HEK293T (cell line): ENCODE measurements around the gene RBBP5.

Experiments
- CTCF ChIA-PET: fragments of 350-600 bp; formaldehyde crosslinking; extraction: SDS; loops from one replicate; lab custom pipeline; 2021; ENCODE audit warnings: antibody characterized with exemption, inconsistent platforms; lab: Yijun Ruan, JAX
- POLR2A ChIA-PET: fragments of 350-600 bp; formaldehyde crosslinking; extraction: SDS; loops from one replicate; lab custom pipeline; 2020; ENCODE audit warnings: antibody characterized with exemption, inconsistent platforms; lab: Yijun Ruan, JAX
- DNase-seq: peaks from one replicate; pipeline ENCODE4 v3.0.0; 2012; ENCODE audit warnings: mixed read lengths; ENCODE audit errors: extremely low spot score
- ARNT ChIP-seq: fragments of 450-650 bp; IDR thresholded peaks from 2 replicates; pipeline ENCODE4 v1.6.1; 2017; ENCODE audit warnings: mild to moderate bottlenecking
- BHLHE40 ChIP-seq: fragments of 450-650 bp; IDR thresholded peaks from 2 replicates; pipeline ENCODE4 v1.6.1; 2016; ENCODE audit warnings: mild to moderate bottlenecking, moderate library complexity, borderline replicate concordance
- CTBP1 ChIP-seq: fragments of 450-650 bp; IDR thresholded peaks from 2 replicates; pipeline ENCODE4 v1.6.1; 2016; ENCODE audit warnings: borderline replicate concordance
- ELF4 ChIP-seq: fragments of 450-650 bp; IDR thresholded peaks from 2 replicates; pipeline ENCODE4 v1.6.1; 2017; ENCODE audit warnings: antibody characterized with exemption
- FOXA1 ChIP-seq: fragments of 450-650 bp; IDR thresholded peaks from 2 replicates; pipeline ENCODE4 v1.6.1; 2016; ENCODE audit warnings: mild to moderate bottlenecking
- FOXK2 ChIP-seq: fragments of 450-650 bp; IDR thresholded peaks from 2 replicates; pipeline ENCODE4 v1.6.1; 2016; ENCODE audit warnings: mild to moderate bottlenecking
- FOXM1 ChIP-seq: fragments of 450-650 bp; IDR thresholded peaks from 2 replicates; pipeline ENCODE4 v1.6.1; 2017; ENCODE audit warnings: mild to moderate bottlenecking, borderline replicate concordance
- HDGF ChIP-seq: fragments of 450-650 bp; IDR thresholded peaks from 2 replicates; pipeline ENCODE4 v1.6.1; 2017; ENCODE audit warnings: antibody characterized with exemption, borderline replicate concordance
- L3MBTL2 ChIP-seq: fragments of 450-650 bp; conservative IDR thresholded peaks from 2 replicates; pipeline ENCODE4 v1.6.1; 2016; ENCODE audit warnings: mild to moderate bottlenecking
- LEF1 ChIP-seq: fragments of 450-650 bp; IDR thresholded peaks from 2 replicates; pipeline ENCODE4 v1.6.1; 2017; ENCODE audit warnings: mild to moderate bottlenecking, borderline replicate concordance
- NFRKB ChIP-seq: fragments of 450-650 bp; IDR thresholded peaks from 2 replicates; pipeline ENCODE4 v1.6.1; 2016; ENCODE audit warnings: mild to moderate bottlenecking, moderate library complexity
- PKNOX1 ChIP-seq: fragments of 450-650 bp; IDR thresholded peaks from 2 replicates; pipeline ENCODE4 v1.6.1; 2016
- SP1 ChIP-seq: fragments of 450-650 bp; IDR thresholded peaks from 2 replicates; pipeline ENCODE4 v1.6.1; 2017
- SUZ12 ChIP-seq: fragments of 450-650 bp; IDR thresholded peaks from 2 replicates; pipeline ENCODE4 v1.6.1; 2016; ENCODE audit warnings: mild to moderate bottlenecking
- TARDBP ChIP-seq: fragments of 450-650 bp; IDR thresholded peaks from 2 replicates; pipeline ENCODE4 v1.6.1; 2016
- ZNF384 ChIP-seq: fragments of 450-650 bp; IDR thresholded peaks from 2 replicates; pipeline ENCODE4 v1.6.1; 2016

Gene RBBP5

GRCh38 chr1:205137901-205138300 is 16.1 kb upstream of the RBBP5 start:
- TF ChIP-seq TARDBP (no peak), SP1 (no peak), LEF1 (no peak), FOXA1 (no peak), ZNF384 (no peak), SUZ12 (no peak), ELF4 (no peak), PKNOX1 (no peak), NFRKB (no peak)
- no peak for DNase-seq
- CTCF ChIA-PET: no interaction called here

GRCh38 chr1:205133287-205133686 is 11.5 kb upstream of the RBBP5 start:
- no peak for DNase-seq
- ChIA-PET POLR2A (interaction anchor here (1.1 kb wide), 1 partner anchor 11 kb away, joined by 5 read pairs; the partner anchor contains the start of gene RBBP5), CTCF (no interaction called here)
- no peak for TF ChIP-seq L3MBTL2

More at GRCh38 chr1:205137901-205138300, 16.1 kb upstream of the RBBP5 start:
- POLR2A ChIA-PET: no interaction called here

- CTCF ChIA-PET: interaction anchor here (0.6 kb wide), 1 partner anchor 12 kb away, joined by 3 read pairs; no protein-coding TSS in a partner anchor
- DNase-seq: no peak
- POLR2A ChIA-PET: no interaction called here
- TF ChIP-seq BHLHE40 (no peak), TARDBP (no peak), ZNF384 (no peak)
Measured at GRCh38 chr1:205129447-205130029, 7.8 kb upstream of the RBBP5 start.

- POLR2A ChIA-PET: no interaction called here
- no peak for DNase-seq
Measured at GRCh38 chr1:205128050-205128449, 6.3 kb upstream of the RBBP5 start.

GRCh38 chr1:205127646-205128045 is 5.9 kb upstream of the RBBP5 start:
- ChIA-PET CTCF (interaction anchor here (0.6 kb wide), 1 partner anchor 1277 kb away, joined by 3 read pairs; no protein-coding TSS in a partner anchor), POLR2A (no interaction called here)
- TF ChIP-seq FOXM1 (no peak), FOXK2 (no peak), SUZ12 (no peak), ARNT (no peak), PKNOX1 (no peak), BHLHE40 (no peak), ELF4 (no peak), ZNF384 (no peak), SP1 (no peak), LEF1 (no peak), FOXA1 (no peak), CTBP1 (no peak), TARDBP (no peak), HDGF (no peak), L3MBTL2 (no peak), NFRKB (no peak)
- DNase-seq: no peak

More at GRCh38 chr1:205128050-205128449, 6.3 kb upstream of the RBBP5 start:
- CTCF ChIA-PET: no interaction called here
- no peak for TF ChIP-seq LEF1
- TF ChIP-seq HDGF: no peak
- TF ChIP-seq SUZ12: no peak
- no peak for TF ChIP-seq TARDBP
- no peak for TF ChIP-seq ELF4
- no peak for TF ChIP-seq NFRKB
- TF ChIP-seq FOXK2: no peak
- no peak for TF ChIP-seq ZNF384
- TF ChIP-seq L3MBTL2: no peak

- no peak for TF ChIP-seq ELF4
- TF ChIP-seq L3MBTL2: no peak
- no peak for TF ChIP-seq HDGF
- TF ChIP-seq FOXM1: no peak
- TF ChIP-seq SUZ12: no peak
- CTCF ChIA-PET: interaction anchor here (0.6 to 0.9 kb wide), 2 partner anchors 34 to 667 kb away, joined by 4 to 6 read pairs; no protein-coding TSS in a partner anchor
- no peak for DNase-seq
- POLR2A ChIA-PET: no interaction called here
Measured at GRCh38 chr1:205124726-205125125, 2.9 kb upstream of the RBBP5 start.

GRCh38 chr1:205122489-205122882 is 708 bp upstream of the RBBP5 start:
- no peak for DNase-seq
- ChIA-PET POLR2A (interaction anchor here (0.8 to 2.9 kb wide), 6 partner anchors 10 to 139 kb away, joined by 3 to 14 read pairs (median 4); partner anchors contain the start of gene TMCC2), CTCF (interaction anchor here (0.6 to 1.6 kb wide), 5 partner anchors 19 to 207 kb away, joined by 3 to 9 read pairs (median 4); no protein-coding TSS in a partner anchor)
- TF ChIP-seq ELF4 (no peak), L3MBTL2 (no peak), CTBP1 (no peak), BHLHE40 (no peak), SUZ12 (no peak), FOXM1 (no peak), TARDBP (no peak), ARNT (no peak), SP1 (no peak), PKNOX1 (no peak), ZNF384 (no peak)
